ENCODE data around the gene GPC1. TPM values are rescaled to one million over a fixed set of nuclear protein-coding genes. Genes with fewer than 3 reads are reported as not detected.

The GPC1 gene
- total and polyA plus RNA-seq, 5 donors, result 75.8 to 118 (median 100) TPM

- DNase-seq (peak in 2 of 3 donors; percentile 7 to 54), ATAC-seq (no peak)
- H3K4me1 ChIP-seq (ENCODE audit: control insufficient read depth, insufficient read depth, low read length), result no peaks in the 10 kb centered on the region
- WGBS, result 87% methylated on average over 27 of the region's 27 CpGs
- H3K27ac ChIP-seq (ENCODE audit: low read length), result no peak overlapping the region
- H3K27me3 ChIP-seq (ENCODE audit: control insufficient read depth, insufficient read depth), result no peaks in the 10 kb centered on the region
- H3K9me3 ChIP-seq (ENCODE audit: control insufficient read depth, low read length), result no peaks in the 10 kb centered on the region
- intact Hi-C loops (cut with DNase I), result no loop called here
- H3K4me3 ChIP-seq (ENCODE audit: low read length), result no peak overlapping the region
Observed at GRCh38 chr2:240441326-240441992, 6.0 kb downstream of the GPC1 start.

GRCh38 chr2:240441993-240442411, 6.5 kb downstream of the GPC1 start:
- no peak overlapping the region for H3K27ac ChIP-seq (ENCODE audit: low read length)

GRCh38 chr2:240442891-240443715, 7.6 kb downstream of the GPC1 start:
- no peaks in the 10 kb centered on the region for H3K4me1 ChIP-seq (ENCODE audit: control insufficient read depth, insufficient read depth, low read length)
- H3K27me3 ChIP-seq (ENCODE audit: control insufficient read depth, insufficient read depth), result no peaks in the 10 kb centered on the region
- ATAC-seq, result no peak
- WGBS, result 85% methylated on average over 25 of the region's 25 CpGs
- no peaks in the 10 kb centered on the region for H3K9me3 ChIP-seq (ENCODE audit: control insufficient read depth, low read length)
- DNase-seq, result peak in 2 of 3 donors; percentile 43 to 53
- H3K4me3 ChIP-seq (ENCODE audit: low read length), result no peak overlapping the region
- H3K27ac ChIP-seq (ENCODE audit: low read length), result no peak overlapping the region
- intact Hi-C loops (cut with DNase I), result no loop called here

More at GRCh38 chr2:240441993-240442411, 6.5 kb downstream of the GPC1 start:
- H3K4me3 ChIP-seq (ENCODE audit: low read length), result no peak overlapping the region
- no peak for ATAC-seq
- H3K4me1 ChIP-seq (ENCODE audit: control insufficient read depth, insufficient read depth, low read length), result no peaks in the 10 kb centered on the region
- H3K27me3 ChIP-seq (ENCODE audit: control insufficient read depth, insufficient read depth), result no peaks in the 10 kb centered on the region
- intact Hi-C loops (cut with DNase I), result no loop called here
- WGBS, result 79% methylated on average over 17 of the region's 17 CpGs
- H3K9me3 ChIP-seq (ENCODE audit: control insufficient read depth, low read length), result no peaks in the 10 kb centered on the region
- DNase-seq, result peak; percentile 7 to 63 (median 49)

GRCh38 chr2:240443891-240444301, 8.4 kb downstream of the GPC1 start:
- Histone ChIP-seq H3K9me3 (ENCODE audit: control insufficient read depth, low read length) (no peaks in the 10 kb centered on the region), H3K4me3 (ENCODE audit: low read length) (no peak overlapping the region), H3K4me1 (ENCODE audit: control insufficient read depth, insufficient read depth, low read length) (no peaks in the 10 kb centered on the region), H3K27me3 (ENCODE audit: control insufficient read depth, insufficient read depth) (no peaks in the 10 kb centered on the region), H3K27ac (ENCODE audit: low read length) (no peak overlapping the region)
- DNase-seq, result peak in 2 of 3 donors; percentile 44 to 65
- WGBS, result 76% methylated on average over 17 of the region's 17 CpGs
- intact Hi-C loops (cut with DNase I), result no loop called here
- no peak for ATAC-seq

DNA sequence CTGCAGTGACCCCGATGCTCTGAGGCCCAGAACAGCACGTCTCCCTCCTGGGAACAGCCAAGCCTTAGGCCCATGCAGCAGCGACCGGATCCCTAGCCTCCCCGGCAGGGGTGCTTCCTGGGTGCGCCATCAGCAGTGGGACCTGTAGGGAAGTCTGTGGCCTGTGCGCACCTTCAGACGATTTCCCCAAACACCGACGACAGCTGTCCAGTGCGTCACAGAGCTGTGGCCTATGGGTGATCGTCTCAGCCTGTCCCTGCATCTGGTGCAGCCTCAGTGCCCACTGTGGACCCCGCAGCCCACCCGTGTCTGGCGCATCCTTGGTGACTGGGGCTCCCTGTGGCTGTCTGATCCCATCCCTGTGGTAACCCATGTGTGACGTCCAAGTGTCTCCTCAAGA, 9.0 kb downstream of the GPC1 start:
- Histone ChIP-seq H3K27ac (ENCODE audit: low read length) (no peak overlapping the region), H3K27me3 (ENCODE audit: control insufficient read depth, insufficient read depth) (no peaks in the 10 kb centered on the region), H3K4me3 (ENCODE audit: low read length) (no peak overlapping the region), H3K9me3 (ENCODE audit: control insufficient read depth, low read length) (no peaks in the 10 kb centered on the region), H3K4me1 (ENCODE audit: control insufficient read depth, insufficient read depth, low read length) (no peaks in the 10 kb centered on the region)
- DNase-seq (peak in 2 of 3 donors; percentile 21 to 41), ATAC-seq (no peak)
- WGBS, result 90% methylated on average over 16 of the region's 16 CpGs
- intact Hi-C loops (cut with DNase I), result no loop called here

DNA sequence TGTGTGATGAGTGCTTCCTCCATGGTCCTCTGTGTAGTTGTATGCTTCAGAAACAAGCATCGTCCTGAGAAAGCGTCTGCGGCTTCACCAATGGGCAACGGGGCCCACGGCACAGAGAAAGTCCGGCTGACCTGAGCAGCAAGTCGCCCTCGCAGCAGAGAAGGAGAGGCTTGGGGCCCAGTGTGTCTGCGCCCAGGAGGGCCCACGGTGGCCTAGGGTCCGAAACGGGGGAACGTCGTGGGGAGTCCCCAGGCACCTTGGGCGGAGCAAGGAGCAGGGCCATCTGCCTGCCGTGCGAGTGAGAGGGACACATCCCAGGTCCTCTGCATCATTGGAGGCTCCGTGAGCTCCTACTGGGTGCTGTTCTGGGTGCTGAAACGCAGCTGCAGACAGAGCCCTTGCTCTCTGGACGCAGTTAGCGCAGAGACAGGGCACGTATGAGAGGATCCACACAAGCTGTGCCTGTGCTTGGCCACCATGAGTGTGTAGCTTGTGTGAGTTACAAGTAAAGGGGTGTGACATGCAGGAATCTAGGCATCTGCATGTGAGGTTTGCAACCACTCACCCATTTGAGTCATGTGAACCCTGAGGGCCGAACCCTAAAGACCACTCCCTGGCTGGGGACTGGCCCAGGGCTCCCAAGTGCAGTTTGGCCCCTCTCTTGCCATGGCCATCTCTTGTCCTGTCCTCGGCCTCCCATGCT, 10.6 kb downstream of the GPC1 start:
- 80% methylated on average over 24 of the region's 24 CpGs for WGBS
- intact Hi-C loops (cut with DNase I), result no loop called here
- ATAC-seq (no peak), DNase-seq (peak in 2 of 3 donors; percentile 28 to 33)
- Histone ChIP-seq H3K4me1 (ENCODE audit: control insufficient read depth, insufficient read depth, low read length) (no peaks in the 10 kb centered on the region), H3K27ac (ENCODE audit: low read length) (no peak overlapping the region), H3K4me3 (ENCODE audit: low read length) (no peak overlapping the region), H3K27me3 (ENCODE audit: control insufficient read depth, insufficient read depth) (no peaks in the 10 kb centered on the region), H3K9me3 (ENCODE audit: control insufficient read depth, low read length) (no peaks in the 10 kb centered on the region)

DNA sequence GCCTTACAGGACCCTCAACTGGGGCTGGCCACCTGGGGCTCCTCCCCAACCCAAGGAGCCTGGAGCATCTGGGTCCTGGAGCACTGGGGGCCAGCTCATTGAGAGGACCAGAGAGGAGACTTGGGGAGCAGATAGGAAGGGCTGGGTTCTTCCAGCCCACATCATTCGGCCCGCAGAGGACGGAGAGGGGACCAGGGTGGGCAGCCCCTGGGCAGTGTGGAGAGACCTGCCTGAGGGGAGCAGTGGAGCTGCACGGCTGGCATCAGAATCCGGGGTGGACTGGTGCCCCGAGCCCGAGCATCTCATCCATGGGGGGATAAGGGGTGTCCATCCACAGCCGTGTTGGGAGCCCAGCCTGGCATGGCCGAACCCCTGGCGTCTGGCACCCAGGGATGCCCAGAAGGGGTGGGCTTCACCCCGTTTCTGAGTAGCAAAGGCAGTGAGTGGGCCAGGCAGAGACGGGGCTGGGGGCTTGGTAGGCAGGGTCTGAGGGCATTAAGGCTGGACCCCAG, 11.3 kb downstream of the GPC1 start:
- Histone ChIP-seq H3K9me3 (ENCODE audit: control insufficient read depth, low read length) (no peaks in the 10 kb centered on the region), H3K4me1 (ENCODE audit: control insufficient read depth, insufficient read depth, low read length) (peaks cover under 1% of the 10 kb centered on the region), H3K4me3 (ENCODE audit: low read length) (no peak overlapping the region), H3K27ac (ENCODE audit: low read length) (no peak overlapping the region), H3K27me3 (ENCODE audit: control insufficient read depth, insufficient read depth) (no peaks in the 10 kb centered on the region)
- DNase-seq (peak in 2 of 3 donors; percentile 42 to 63), ATAC-seq (no peak)
- WGBS, result 91% methylated on average over 12 of the region's 12 CpGs
- intact Hi-C loops (cut with DNase I), result no loop called here

GRCh38 chr2:240447331-240447730, 11.9 kb downstream of the GPC1 start:
- Histone ChIP-seq H3K27me3 (ENCODE audit: control insufficient read depth, insufficient read depth) (no peaks in the 10 kb centered on the region), H3K4me1 (ENCODE audit: control insufficient read depth, insufficient read depth, low read length) (peaks cover 4% of the 10 kb centered on the region), H3K9me3 (ENCODE audit: control insufficient read depth, low read length) (no peaks in the 10 kb centered on the region), H3K4me3 (ENCODE audit: low read length) (no peak overlapping the region), H3K27ac (ENCODE audit: low read length) (no peak overlapping the region)
- ATAC-seq (no peak), DNase-seq (peak in 2 of 3 donors; percentile 44 to 52)
- WGBS, result 72% methylated on average over 22 of the region's 22 CpGs
- intact Hi-C loops (cut with DNase I), result no loop called here

GRCh38 chr2:240447934-240448333, 12.5 kb downstream of the GPC1 start:
- intact Hi-C loops (cut with DNase I), result no loop called here
- no peaks in the 10 kb centered on the region for H3K27me3 ChIP-seq (ENCODE audit: control insufficient read depth, insufficient read depth)
- H3K4me1 ChIP-seq (ENCODE audit: control insufficient read depth, insufficient read depth, low read length), result peaks cover 4% of the 10 kb centered on the region
- no peak overlapping the region for H3K27ac ChIP-seq (ENCODE audit: low read length)
- no peak overlapping the region for H3K4me3 ChIP-seq (ENCODE audit: low read length)
- WGBS, result 68% methylated on average over 15 of the region's 15 CpGs
- ATAC-seq (no peak), DNase-seq (peak in 1 of 3 donors; percentile 44)
- no peaks in the 10 kb centered on the region for H3K9me3 ChIP-seq (ENCODE audit: control insufficient read depth, low read length)

DNA sequence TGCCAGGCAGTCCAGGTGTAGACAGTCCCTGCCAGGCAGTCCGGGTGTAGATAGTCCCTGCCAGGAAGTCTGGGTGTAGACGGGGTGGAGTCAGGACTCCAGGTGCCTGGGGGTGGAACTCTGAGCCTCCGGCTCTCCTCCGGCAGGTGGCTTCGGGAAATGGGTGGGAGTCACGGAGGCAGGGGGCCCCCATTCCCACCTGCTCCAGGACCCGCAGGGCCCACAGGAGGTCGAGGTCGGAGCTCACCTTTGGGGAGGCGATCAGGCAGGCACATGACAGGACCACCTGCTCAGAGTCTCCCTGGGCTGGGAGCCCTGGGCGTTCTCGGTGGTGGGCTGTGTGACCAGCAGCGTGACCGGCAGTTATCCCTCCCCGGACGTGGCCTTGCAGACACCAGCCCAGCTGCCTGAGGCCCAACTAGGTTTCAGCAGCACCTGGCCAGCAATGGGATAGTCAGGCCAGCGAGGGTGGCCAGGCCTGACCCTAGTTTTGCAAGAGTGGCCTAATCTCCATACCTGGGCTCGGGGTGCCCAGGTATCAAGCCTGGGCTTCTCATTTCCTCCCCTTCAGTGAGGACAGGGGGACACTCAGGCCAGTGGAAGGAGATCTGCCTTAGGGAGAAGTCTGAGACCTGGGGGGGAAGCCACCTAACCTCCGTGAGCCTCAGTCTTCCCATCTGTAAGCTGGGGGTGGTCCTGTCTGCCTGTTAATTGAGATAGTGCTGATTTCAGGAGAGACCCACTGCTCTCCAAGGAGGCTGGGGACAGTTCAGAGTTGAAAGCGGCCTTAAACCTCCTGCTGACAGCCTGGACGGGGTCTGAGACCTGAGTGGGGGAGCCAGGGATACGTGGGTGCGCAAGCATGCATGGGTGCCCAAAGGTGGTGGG, 13.2 kb downstream of the GPC1 start:
- H3K9me3 ChIP-seq (ENCODE audit: control insufficient read depth, low read length), result no peaks in the 10 kb centered on the region
- no peak for ATAC-seq
- intact Hi-C loops (cut with DNase I), result no loop called here
- no peak overlapping the region for H3K27ac ChIP-seq (ENCODE audit: low read length)
- H3K4me1 ChIP-seq (ENCODE audit: control insufficient read depth, insufficient read depth, low read length), result peaks cover 4% of the 10 kb centered on the region
- 91% methylated on average over 23 of the region's 23 CpGs for WGBS
- peak in 2 of 3 donors; percentile 30 to 52 for DNase-seq
- no peak overlapping the region for H3K4me3 ChIP-seq (ENCODE audit: low read length)
- no peaks in the 10 kb centered on the region for H3K27me3 ChIP-seq (ENCODE audit: control insufficient read depth, insufficient read depth)

Data from right cardiac atrium (tissue), 5 donors.